GM12801 (cell line): ENCODE results near the gene CPHXL.

ENCODE experiments used
- TF ChIP-seq, protein P1 (sequence below): IDR thresholded peaks from one replicate; pipeline ENCODE4 v1.5.1; 2011; ENCODE audit warnings: control low read depth; ENCODE audit not compliant: insufficient read length; ENCODE audit errors: extremely low read depth

CPHXL gene

DNA sequence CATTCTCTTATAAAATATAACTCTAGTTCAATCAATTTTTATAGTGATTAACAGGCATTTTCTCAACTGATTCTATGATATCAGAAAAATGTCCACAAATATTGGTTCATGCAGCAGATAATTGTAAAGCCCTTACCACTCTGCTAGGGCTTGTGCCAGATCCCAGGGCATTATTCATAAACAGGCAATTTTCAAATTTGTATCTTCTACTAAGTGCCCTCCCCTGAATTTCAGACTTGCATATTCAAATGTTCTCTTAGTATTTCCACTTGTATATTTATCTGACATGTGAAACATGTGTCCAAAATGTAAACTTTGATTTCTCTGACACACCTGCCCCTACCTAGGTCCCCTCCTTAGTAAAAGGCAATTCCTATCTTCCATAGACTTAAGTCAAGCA is 58.8 kb downstream of the CPHXL start:
- TF ChIP-seq, protein P1, sequence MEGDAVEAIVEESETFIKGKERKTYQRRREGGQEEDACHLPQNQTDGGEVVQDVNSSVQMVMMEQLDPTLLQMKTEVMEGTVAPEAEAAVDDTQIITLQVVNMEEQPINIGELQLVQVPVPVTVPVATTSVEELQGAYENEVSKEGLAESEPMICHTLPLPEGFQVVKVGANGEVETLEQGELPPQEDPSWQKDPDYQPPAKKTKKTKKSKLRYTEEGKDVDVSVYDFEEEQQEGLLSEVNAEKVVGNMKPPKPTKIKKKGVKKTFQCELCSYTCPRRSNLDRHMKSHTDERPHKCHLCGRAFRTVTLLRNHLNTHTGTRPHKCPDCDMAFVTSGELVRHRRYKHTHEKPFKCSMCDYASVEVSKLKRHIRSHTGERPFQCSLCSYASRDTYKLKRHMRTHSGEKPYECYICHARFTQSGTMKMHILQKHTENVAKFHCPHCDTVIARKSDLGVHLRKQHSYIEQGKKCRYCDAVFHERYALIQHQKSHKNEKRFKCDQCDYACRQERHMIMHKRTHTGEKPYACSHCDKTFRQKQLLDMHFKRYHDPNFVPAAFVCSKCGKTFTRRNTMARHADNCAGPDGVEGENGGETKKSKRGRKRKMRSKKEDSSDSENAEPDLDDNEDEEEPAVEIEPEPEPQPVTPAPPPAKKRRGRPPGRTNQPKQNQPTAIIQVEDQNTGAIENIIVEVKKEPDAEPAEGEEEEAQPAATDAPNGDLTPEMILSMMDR, result no peak
